ENCODE measurements around the gene KMT2B. TPM values are rescaled to one million over a fixed set of nuclear protein-coding genes. Genes with fewer than 3 reads are reported as not detected.
A peak's percentile ranks its signal among the peaks of the same experiment; 100 is the strongest.

The KMT2B gene
- total RNA-seq, 2 experiments from 2014 or later = 47.0 to 54.2 TPM

DNA sequence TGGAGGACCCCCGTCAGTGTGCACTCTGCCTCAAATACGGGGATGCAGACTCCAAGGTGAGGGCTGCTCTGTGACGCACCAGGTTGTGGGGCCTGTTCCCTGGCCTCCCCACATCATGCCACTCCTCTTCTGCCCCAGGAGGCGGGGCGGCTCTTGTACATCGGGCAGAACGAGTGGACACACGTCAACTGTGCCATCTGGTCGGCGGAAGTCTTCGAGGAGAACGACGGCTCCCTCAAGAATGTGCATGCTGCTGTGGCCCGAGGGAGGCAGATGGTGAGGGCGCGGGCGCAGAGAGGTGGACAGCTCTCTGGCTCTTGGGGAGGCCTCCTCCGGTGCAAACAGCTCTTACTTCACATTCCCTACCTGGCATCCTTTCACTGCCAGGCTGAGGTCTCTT lies 11.2 kb downstream of the KMT2B start:
- CTCF ChIA-PET = no interaction called here
- DNase-seq = no peak
- Mint-ChIP-seq H3K4me3 (no peak overlapping the region), H3K27ac (no peak overlapping the region), H3K4me1 (ENCODE audit: low read depth) (no peaks in the 10 kb centered on the region), H3K9me3 (no peaks in the 10 kb centered on the region), H3K36me3 (peaks cover 68% of the 10 kb centered on the region), H3K27me3 (no peaks in the 10 kb centered on the region)
- POLR2A ChIA-PET = interaction anchor here (3.0 kb wide), 1 partner anchor 10 kb away, joined by 8 read pairs; no protein-coding TSS in a partner anchor
- intact Hi-C loops (cut with micrococcal nuclease) = no loop called here

DNA sequence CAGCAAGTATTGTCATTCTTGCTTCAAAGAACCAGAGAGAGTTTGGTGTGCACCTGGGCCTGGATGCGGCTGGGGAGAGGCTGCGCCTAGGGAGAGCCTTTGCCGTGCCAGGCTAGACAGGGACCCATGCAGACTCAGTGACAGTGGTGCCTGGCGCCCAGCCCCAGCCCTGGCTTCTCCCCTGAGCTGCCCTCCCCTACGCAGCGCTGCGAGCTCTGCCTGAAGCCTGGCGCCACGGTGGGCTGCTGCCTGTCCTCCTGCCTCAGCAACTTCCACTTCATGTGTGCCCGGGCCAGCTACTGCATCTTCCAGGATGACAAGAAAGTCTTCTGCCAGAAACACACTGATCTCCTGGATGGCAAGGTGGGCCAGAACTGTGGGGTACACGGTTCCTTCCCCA lies 12.0 kb downstream of the KMT2B start:
- no peak overlapping the region for H3K27ac Mint-ChIP-seq
- ChIA-PET CTCF (no interaction called here), POLR2A (interaction anchor here (2.4 to 3.0 kb wide), 2 partner anchors 10 to 11 kb away, joined by 6 to 8 read pairs; no protein-coding TSS in a partner anchor)
- no peaks in the 10 kb centered on the region for H3K4me1 Mint-ChIP-seq (ENCODE audit: low read depth)
- H3K27me3 Mint-ChIP-seq = no peaks in the 10 kb centered on the region
- no peaks in the 10 kb centered on the region for H3K9me3 Mint-ChIP-seq
- DNase-seq = no peak
- H3K36me3 Mint-ChIP-seq = peaks cover 68% of the 10 kb centered on the region
- no peak overlapping the region for H3K4me3 Mint-ChIP-seq
- intact Hi-C loops (cut with micrococcal nuclease) = no loop called here

DNA sequence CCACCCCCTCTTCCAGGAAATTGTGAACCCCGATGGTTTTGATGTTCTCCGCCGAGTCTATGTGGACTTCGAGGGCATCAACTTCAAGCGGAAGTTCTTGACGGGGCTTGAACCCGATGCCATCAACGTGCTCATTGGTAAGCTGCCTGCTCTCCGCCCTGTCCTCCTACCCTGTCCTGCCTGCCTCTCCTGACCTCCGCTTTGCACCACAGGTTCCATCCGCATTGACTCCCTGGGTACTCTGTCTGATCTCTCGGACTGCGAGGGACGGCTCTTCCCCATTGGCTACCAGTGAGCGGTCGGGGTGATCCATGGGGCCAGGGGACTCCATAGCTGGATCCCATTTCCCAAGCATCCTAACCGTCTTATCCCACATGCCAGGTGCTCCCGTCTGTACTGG lies 12.5 kb downstream of the KMT2B start:
- Mint-ChIP-seq H3K27ac (no peak overlapping the region), H3K4me3 (no peak overlapping the region), H3K9me3 (no peaks in the 10 kb centered on the region), H3K27me3 (no peaks in the 10 kb centered on the region), H3K36me3 (peaks cover 65% of the 10 kb centered on the region), H3K4me1 (ENCODE audit: low read depth) (no peaks in the 10 kb centered on the region)
- ChIA-PET CTCF (no interaction called here), POLR2A (interaction anchor here (2.4 kb wide), 1 partner anchor 10 kb away, joined by 6 read pairs; no protein-coding TSS in a partner anchor)
- intact Hi-C loops (cut with micrococcal nuclease) = no loop called here
- no peak for DNase-seq

DNA sequence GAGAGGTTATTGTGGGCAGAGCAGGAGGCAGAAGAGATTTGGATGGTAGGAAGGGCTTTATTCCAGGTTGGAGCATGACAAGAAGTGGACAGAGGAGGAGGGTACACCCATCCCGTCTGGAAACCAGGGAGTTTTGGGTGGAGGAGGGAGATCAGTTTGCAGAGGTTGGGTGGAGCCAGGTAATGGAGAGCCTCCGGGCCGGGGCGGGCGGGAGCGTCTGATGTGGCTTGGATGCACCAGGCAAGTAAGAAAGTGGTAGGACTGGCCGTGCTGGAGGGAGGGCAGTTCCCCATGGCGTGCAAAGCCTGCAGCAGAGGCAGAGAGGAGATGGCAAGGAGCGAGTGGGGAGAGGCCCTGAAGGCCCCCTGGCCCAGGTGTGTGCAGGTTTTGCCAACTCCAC lies 13.6 kb downstream of the KMT2B start:
- POLR2A ChIA-PET = interaction anchor here (0.8 to 2.4 kb wide), 3 partner anchors 9 to 29 kb away, joined by 3 to 6 read pairs (median 3); no protein-coding TSS in a partner anchor
- Mint-ChIP-seq H3K27ac (no peak overlapping the region), H3K36me3 (peaks cover 60% of the 10 kb centered on the region), H3K4me1 (ENCODE audit: low read depth) (peaks cover under 1% of the 10 kb centered on the region), H3K9me3 (no peaks in the 10 kb centered on the region), H3K4me3 (no peak overlapping the region), H3K27me3 (no peaks in the 10 kb centered on the region)
- intact Hi-C loops (cut with micrococcal nuclease) = no loop called here
- no peak for DNase-seq
- CTCF ChIA-PET = no interaction called here

DNA sequence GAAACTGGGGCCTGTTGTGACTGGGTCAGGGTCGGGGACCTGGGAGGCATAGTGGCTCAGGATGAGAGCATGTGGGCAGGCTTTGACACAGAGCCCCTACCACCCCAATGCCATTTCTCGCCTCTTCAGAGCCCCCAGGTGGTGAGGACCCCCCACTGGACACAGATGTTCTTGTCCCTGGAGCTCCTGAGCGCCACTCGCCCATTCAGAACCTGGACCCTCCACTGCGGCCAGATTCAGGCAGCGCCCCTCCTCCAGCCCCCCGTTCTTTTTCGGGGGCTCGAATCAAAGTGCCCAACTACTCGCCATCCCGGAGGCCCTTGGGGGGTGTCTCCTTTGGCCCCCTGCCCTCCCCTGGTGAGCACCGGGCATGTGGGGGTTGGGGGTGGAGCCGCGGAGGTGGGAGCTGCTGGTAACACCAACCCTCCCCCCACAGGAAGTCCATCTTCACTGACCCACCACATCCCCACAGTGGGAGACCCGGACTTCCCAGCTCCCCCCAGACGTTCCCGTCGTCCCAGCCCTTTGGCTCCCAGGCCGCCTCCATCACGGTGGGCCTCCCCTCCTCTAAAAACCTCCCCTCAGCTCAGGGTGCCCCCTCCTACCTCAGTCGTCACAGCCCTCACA lies 14.1 kb downstream of the KMT2B start:
- Mint-ChIP-seq H3K27me3 (no peaks in the 10 kb centered on the region), H3K4me3 (no peak overlapping the region), H3K9me3 (no peaks in the 10 kb centered on the region), H3K4me1 (ENCODE audit: low read depth) (peaks cover 3% of the 10 kb centered on the region), H3K27ac (no peak overlapping the region), H3K36me3 (peaks cover 61% of the 10 kb centered on the region)
- ChIA-PET POLR2A (interaction anchor here (0.8 to 2.4 kb wide), 3 partner anchors 8 to 30 kb away, joined by 3 to 6 read pairs (median 3); no protein-coding TSS in a partner anchor), CTCF (no interaction called here)
- no peak for DNase-seq
- intact Hi-C loops (cut with micrococcal nuclease) = no loop called here

DNA sequence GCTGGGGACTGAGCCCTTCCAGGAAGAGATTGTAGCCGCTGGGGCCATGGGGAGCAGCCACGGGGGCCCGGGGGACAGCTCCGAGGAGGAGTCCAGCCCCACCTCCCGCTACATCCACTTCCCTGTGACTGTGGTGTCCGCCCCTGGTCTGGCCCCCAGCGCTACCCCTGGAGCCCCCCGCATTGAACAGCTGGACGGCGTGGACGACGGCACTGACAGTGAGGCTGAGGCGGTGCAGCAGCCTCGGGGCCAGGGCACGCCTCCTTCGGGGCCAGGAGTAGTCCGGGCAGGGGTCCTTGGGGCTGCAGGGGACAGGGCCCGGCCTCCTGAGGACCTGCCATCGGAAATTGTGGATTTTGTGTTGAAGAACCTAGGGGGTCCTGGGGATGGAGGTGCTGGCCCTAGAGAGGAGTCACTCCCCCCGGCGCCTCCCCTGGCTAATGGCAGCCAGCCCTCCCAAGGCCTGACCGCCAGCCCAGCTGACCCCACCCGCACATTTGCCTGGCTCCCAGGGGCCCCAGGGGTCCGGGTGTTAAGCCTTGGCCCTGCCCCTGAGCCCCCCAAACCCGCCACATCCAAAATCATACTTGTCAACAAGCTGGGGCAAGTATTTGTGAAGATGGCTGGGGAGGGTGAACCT lies 14.9 kb downstream of the KMT2B start:
- POLR2A ChIA-PET = interaction anchor here (1.1 kb wide), 1 partner anchor 31 kb away, joined by 3 read pairs; no protein-coding TSS in a partner anchor
- H3K27me3 Mint-ChIP-seq = no peaks in the 10 kb centered on the region
- H3K4me1 Mint-ChIP-seq (ENCODE audit: low read depth) = peaks cover 5% of the 10 kb centered on the region
- no peak overlapping the region for H3K4me3 Mint-ChIP-seq
- intact Hi-C loops (cut with micrococcal nuclease) = no loop called here
- CTCF ChIA-PET = no interaction called here
- no peaks in the 10 kb centered on the region for H3K9me3 Mint-ChIP-seq
- H3K36me3 Mint-ChIP-seq = peaks cover 63% of the 10 kb centered on the region
- no peak overlapping the region for H3K27ac Mint-ChIP-seq
- no peak for DNase-seq

DNA sequence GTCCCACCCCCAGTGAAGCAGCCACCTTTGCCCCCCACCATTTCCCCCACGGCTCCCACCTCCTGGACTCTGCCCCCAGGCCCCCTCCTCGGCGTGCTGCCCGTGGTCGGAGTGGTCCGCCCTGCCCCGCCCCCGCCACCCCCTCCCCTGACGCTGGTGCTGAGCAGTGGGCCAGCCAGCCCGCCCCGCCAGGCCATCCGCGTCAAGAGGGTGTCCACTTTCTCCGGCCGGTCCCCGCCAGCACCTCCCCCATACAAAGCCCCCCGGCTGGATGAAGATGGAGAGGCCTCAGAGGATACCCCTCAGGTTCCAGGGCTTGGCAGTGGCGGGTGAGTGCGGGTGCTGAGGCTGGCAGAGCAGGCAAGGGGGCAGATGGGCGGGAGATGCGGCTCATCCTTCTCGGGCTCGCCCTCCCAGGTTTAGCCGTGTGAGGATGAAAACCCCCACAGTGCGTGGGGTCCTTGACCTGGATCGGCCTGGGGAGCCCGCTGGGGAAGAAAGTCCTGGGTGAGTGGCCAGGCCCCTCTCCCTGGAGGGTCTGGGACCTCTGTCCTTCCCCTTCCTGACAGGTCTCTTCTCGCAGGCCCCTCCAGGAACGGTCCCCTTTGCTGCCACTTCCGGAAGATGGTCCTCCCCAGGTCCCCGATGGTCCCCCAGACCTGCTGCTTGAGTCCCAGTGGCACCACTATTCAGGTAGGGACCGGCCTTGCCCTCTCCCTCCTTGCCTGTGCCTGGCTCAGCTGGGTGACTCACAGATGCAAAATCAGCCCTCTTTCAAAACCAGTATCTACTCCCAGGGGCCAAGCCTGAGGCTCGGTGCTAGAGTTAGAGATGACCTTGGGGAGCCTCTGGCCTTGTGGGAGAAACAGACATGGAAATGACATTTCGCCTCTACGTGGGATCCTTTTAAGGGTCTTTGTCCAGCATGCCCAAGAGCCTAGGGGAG lies 15.7 kb downstream of the KMT2B start:
- Mint-ChIP-seq H3K27me3 (no peaks in the 10 kb centered on the region), H3K27ac (peak overlapping the region; percentile 40), H3K36me3 (peaks cover 62% of the 10 kb centered on the region), H3K9me3 (no peaks in the 10 kb centered on the region), H3K4me3 (no peak overlapping the region), H3K4me1 (ENCODE audit: low read depth) (peaks cover 5% of the 10 kb centered on the region)
- intact Hi-C loops (cut with micrococcal nuclease) = no loop called here
- ChIA-PET POLR2A (no interaction called here), CTCF (interaction anchor here (0.8 kb wide), 1 partner anchor 39 kb away, joined by 3 read pairs; no protein-coding TSS in a partner anchor)
- no peak for DNase-seq

DNA sequence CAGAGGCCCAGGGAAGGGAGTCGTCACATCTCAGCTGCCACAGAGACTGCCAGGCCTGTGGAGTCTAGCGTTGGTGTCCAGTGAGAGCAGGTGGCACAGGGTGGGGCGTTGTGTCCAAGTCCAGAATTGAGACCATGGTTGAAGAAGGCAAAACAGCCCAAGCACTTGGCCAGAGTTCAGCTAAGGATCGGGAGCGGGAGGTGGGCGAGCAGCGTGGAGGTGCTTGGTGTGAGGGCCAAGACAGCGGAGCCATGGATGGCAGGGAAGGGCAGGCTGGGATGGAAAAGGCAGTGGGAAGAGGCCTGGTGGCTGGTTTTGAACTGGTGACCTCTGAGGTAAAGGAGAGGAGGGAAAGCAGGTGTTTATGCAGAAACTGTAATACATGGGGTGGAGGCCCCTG lies 16.5 kb downstream of the KMT2B start:
- no peak for DNase-seq
- peaks cover 5% of the 10 kb centered on the region for H3K4me1 Mint-ChIP-seq (ENCODE audit: low read depth)
- peaks cover 59% of the 10 kb centered on the region for H3K36me3 Mint-ChIP-seq
- intact Hi-C loops (cut with micrococcal nuclease) = no loop called here
- H3K27ac Mint-ChIP-seq = peak overlapping the region; percentile 40
- POLR2A ChIA-PET = no interaction called here
- H3K9me3 Mint-ChIP-seq = no peaks in the 10 kb centered on the region
- H3K4me3 Mint-ChIP-seq = no peak overlapping the region
- no peaks in the 10 kb centered on the region for H3K27me3 Mint-ChIP-seq
- CTCF ChIA-PET = interaction anchor here (0.8 kb wide), 1 partner anchor 40 kb away, joined by 3 read pairs; no protein-coding TSS in a partner anchor

DNA sequence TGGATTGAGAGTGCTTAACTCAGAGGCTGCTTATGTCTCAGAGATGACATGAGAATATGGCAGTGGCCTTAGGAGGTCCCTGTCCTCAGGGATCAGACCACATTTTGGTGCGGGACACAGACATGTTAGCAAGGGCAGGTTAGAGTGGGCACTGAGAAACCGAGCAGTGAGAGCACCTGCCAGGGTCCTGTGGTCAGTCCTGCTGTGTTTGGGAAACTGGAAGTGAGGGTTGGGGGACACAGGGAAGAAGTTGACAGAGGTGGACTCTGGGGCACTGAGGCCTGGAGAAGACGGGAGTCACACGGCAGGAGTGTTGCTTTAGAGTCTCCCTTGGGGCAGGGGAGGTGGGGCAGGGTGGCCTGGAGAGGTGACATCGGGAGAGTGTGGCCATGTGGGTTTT lies 17.1 kb downstream of the KMT2B start:
- POLR2A ChIA-PET = no interaction called here
- Mint-ChIP-seq H3K4me1 (ENCODE audit: low read depth) (peaks cover 10% of the 10 kb centered on the region), H3K27me3 (no peaks in the 10 kb centered on the region), H3K27ac (no peak overlapping the region), H3K9me3 (no peaks in the 10 kb centered on the region), H3K36me3 (peaks cover 53% of the 10 kb centered on the region), H3K4me3 (no peak overlapping the region)
- CTCF ChIA-PET = no interaction called here
- intact Hi-C loops (cut with micrococcal nuclease) = no loop called here
- no peak for DNase-seq

DNA sequence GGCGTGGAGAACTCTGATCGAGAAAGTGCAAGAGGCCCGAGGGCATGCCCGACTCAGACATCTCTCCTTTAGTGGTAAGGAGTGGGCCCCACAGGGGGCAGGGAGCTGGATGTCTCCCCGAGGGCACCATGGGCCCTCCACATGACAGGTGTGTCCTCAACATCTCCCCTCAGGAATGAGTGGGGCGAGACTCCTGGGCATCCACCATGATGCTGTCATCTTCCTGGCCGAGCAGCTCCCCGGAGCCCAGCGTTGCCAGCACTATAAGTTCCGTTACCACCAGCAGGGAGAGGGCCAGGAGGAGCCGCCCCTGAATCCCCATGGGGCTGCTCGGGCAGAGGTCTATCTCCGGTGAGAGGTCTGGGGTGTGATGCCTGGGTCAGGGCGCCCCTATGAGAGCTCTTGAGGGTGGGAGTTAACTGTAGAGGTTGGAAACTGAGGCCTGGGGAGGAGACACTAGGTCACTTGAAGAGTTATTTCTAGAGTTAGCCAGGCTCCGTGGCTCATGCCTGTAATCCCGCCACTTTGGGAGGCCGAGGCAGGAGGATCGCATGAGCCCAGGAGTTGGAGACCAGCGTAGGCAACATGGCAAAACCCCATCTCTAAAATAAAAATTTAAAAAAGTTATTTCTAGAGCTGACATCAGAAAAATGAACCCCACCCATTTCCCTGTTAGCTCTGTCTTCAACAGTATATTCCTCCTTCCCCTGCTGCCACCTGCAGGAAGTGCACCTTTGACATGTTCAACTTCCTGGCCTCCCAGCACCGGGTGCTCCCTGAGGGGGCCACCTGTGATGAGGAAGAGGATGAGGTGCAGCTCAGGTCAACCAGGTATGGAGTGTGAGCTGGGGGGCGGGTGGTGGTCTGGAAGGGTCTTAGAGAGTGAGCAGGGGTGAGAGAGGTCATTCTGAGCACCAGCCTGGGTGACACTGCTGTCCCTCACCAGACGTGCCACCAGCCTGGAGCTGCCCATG lies 19.4 kb downstream of the KMT2B start:
- H3K27me3 Mint-ChIP-seq = no peaks in the 10 kb centered on the region
- POLR2A ChIA-PET = interaction anchor here (0.8 to 2.4 kb wide), 4 partner anchors 12 to 146 kb away, joined by 3 to 7 read pairs (median 4); no protein-coding TSS in a partner anchor
- peak; percentile 42 for DNase-seq
- H3K27ac Mint-ChIP-seq = peak overlapping the region; percentile 67
- peaks cover 11% of the 10 kb centered on the region for H3K4me1 Mint-ChIP-seq (ENCODE audit: low read depth)
- no peak overlapping the region for H3K4me3 Mint-ChIP-seq
- H3K36me3 Mint-ChIP-seq = peaks cover 47% of the 10 kb centered on the region
- intact Hi-C loops (cut with micrococcal nuclease) = loop anchor here (1.0 kb wide), 1 partner anchor 44 kb away; no protein-coding TSS in a partner anchor
- no peaks in the 10 kb centered on the region for H3K9me3 Mint-ChIP-seq
- CTCF ChIA-PET = interaction anchor here (0.6 to 1.5 kb wide), 3 partner anchors 26 to 82 kb away, joined by 3 to 4 read pairs (median 4); no protein-coding TSS in a partner anchor
